GM19438 (cell line): Measurements from ENCODE around the gene ARFGEF2.
A peak's percentile ranks its signal among the peaks of the same experiment; 100 is the strongest.
"Not testable (repeated sequence)": the region's sequence is repeated elsewhere in the genome, so short reads cannot be mapped to it uniquely, and the experiment has no call there.

Experiments used
- ATAC-seq: cut with Tn5 transposase; IDR thresholded peaks from one replicate; pipeline ENCODE4 v1.9.1; 2021; ENCODE audit warnings: low read depth; ENCODE audit not compliant: unreplicated experiment

ARFGEF2 gene

GRCh38 chr20:48921168-48921882, at the start of gene ARFGEF2:
Gene ARFGEF2, plus strand, starts transcription at chr20:48921711. Its CDS starts 179 bp downstream, at chr20:48921890.
- ATAC-seq = peak; percentile 70

- no peak for ATAC-seq
Measured at GRCh38 chr20:48875233-48875913, 46.1 kb upstream of the ARFGEF2 start.

GRCh38 chr20:48875914-48876240, 45.6 kb upstream of the ARFGEF2 start:
- no peak for ATAC-seq

GRCh38 chr20:48877304-48877703, 44.2 kb upstream of the ARFGEF2 start:
- ATAC-seq = no peak

- ATAC-seq = no peak
Measured at GRCh38 chr20:48878534-48879248, 42.8 kb upstream of the ARFGEF2 start.

GRCh38 chr20:48879612-48880245, 41.8 kb upstream of the ARFGEF2 start:
- ATAC-seq = no peak

GRCh38 chr20:48880331-48880730, 41.2 kb upstream of the ARFGEF2 start:
- ATAC-seq = no peak

GRCh38 chr20:48880981-48881657, 40.4 kb upstream of the ARFGEF2 start:
- no peak for ATAC-seq

GRCh38 chr20:48885237-48885636, 36.3 kb upstream of the ARFGEF2 start:
- no peak for ATAC-seq

GRCh38 chr20:48886194-48886593, 35.3 kb upstream of the ARFGEF2 start:
- ATAC-seq = no peak

GRCh38 chr20:48886811-48887210, 34.7 kb upstream of the ARFGEF2 start:
- ATAC-seq = no peak

GRCh38 chr20:48888517-48888916, 33.0 kb upstream of the ARFGEF2 start:
- ATAC-seq = not testable (repeated sequence)

DNA sequence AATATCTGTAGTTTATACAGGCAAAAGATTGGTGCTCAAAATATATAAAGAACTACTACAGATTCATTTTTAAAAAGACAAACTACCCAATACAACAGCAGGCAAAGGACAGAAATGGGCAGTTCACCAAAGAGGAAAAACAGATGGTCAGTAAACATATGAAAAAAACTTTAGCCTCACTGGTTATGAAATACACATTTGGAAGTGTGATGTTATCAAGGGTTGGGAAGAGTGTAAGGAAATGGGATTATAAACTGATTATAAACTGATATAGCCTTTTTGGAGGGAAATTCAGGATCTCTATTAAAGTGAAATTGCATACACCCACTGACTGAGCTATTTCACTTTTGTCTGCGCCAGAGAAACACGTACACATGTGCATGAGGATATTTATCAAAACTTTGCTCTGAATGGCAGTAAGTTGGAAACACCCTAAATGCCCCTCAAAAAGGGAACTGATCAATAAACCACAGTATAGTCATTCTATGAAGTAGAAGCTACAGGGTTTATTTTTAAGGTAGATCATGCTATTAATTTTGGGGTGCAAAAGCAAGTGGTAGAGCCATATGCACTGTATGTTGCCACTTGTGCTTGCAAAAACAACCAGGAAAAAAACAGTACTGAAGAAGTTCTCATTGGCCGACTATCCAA, 32.2 kb upstream of the ARFGEF2 start:
- no peak for ATAC-seq

DNA sequence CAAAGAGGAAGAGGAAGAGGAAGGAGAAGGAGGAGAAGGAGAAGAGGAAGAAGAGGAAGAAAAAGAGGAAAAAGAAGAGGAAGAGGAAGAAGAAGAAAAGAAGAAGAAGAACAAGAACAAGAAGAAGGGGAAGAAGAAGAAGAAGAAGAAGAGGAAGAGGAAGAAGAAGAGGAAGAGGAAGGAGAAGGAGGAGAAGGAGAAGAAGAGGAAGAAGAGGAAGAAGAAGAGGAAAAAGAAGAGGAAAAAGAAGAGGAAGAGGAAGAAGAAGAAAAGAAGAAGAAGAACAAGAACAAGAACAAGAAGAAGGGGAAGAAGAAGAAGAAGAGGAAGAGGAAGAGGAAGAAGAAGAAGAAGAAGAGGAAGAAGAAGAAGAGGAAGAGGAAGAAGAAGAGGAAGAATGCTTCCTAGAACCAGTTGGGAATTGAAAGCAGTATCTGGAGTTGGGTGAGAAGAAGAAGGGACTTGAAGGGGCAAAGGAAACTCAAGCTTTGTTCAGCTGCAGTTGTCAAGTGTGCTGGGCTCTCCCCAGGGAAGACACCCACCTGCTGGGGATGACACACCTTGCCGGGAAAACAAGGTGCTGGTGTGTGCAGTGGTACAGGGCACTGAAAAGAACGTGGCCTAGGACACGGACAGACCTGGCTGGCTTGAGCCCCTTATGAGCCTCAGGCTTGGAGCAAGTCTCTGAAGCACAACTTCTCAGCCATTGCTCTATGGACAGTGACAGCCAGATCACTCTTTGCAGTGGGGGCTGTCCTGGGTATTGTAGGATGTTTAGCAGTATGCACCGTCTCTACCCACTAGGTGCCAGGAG, 30.1 kb upstream of the ARFGEF2 start:
- ATAC-seq = no peak

GRCh38 chr20:48892049-48892470, 29.5 kb upstream of the ARFGEF2 start:
- ATAC-seq = no peak

- ATAC-seq = no peak
Measured at GRCh38 chr20:48892891-48893290, 28.6 kb upstream of the ARFGEF2 start.

- no peak for ATAC-seq
Measured at GRCh38 chr20:48893374-48893773, 28.1 kb upstream of the ARFGEF2 start.

- ATAC-seq = no peak
Measured at GRCh38 chr20:48897305-48898010, 24.1 kb upstream of the ARFGEF2 start.

GRCh38 chr20:48898210-48898609, 23.3 kb upstream of the ARFGEF2 start:
- ATAC-seq = no peak
